ENCODE data around the gene LRRC8C. TPM values are rescaled to one million over a fixed set of nuclear protein-coding genes. Genes with fewer than 3 reads are reported as not detected.

The LRRC8C gene
- total RNA-seq, 1 donor from 2014 or later = 2.3 TPM

DNA sequence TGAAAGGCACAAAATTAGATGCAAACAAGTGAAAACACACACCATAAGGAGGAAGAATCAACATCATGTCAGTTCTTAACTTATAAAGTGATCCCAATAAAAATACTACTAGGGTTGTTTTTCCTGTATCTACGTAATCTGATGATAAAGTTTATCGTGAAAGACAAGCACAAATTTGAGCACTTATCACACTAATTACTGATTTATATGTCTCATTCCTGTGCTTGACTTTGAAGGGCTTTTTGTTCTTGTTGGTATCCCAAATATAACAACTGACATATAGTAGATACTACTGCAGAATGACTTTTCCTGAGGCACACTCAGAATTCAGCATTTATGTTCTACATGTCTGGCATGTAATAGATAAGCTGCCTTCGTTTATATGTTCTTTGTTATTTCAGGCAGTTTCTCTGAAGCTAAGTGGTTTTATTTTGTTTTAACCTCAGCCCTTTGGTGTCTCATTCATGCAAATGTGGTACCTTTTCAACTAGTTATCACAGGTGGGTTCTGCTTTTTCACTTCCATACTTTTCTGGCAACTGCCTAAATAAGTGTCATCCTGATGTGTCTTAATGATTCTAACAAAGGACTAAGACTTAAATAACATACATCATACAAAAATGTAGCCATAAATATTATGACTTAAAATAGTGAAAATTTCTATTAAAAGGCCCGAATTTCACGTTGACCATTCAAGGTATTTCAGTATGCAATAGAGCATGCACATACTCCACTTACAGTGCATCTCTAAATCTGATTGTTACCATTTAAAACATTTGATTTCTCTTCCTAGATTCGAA, 73.2 kb downstream of the LRRC8C start:
- no peaks in the 10 kb centered on the region for H3K27me3 ChIP-seq (ENCODE audit: insufficient read depth, low read length)
- H3K4me3 Mint-ChIP-seq (ENCODE audit: unreplicated experiment) = no peak overlapping the region
- TF ChIP-seq EZH2 (IDR thresholded peaks at IDR 0.05; ENCODE audit: insufficient read depth, low read length) = no peak
- TF ChIP-seq, protein P1, sequence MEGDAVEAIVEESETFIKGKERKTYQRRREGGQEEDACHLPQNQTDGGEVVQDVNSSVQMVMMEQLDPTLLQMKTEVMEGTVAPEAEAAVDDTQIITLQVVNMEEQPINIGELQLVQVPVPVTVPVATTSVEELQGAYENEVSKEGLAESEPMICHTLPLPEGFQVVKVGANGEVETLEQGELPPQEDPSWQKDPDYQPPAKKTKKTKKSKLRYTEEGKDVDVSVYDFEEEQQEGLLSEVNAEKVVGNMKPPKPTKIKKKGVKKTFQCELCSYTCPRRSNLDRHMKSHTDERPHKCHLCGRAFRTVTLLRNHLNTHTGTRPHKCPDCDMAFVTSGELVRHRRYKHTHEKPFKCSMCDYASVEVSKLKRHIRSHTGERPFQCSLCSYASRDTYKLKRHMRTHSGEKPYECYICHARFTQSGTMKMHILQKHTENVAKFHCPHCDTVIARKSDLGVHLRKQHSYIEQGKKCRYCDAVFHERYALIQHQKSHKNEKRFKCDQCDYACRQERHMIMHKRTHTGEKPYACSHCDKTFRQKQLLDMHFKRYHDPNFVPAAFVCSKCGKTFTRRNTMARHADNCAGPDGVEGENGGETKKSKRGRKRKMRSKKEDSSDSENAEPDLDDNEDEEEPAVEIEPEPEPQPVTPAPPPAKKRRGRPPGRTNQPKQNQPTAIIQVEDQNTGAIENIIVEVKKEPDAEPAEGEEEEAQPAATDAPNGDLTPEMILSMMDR (IDR thresholded peaks at IDR 0.05; ENCODE audit: insufficient read depth, low read depth, low read length) = no peak
- no peaks in the 10 kb centered on the region for H3K27me3 Mint-ChIP-seq (ENCODE audit: low read depth, unreplicated experiment)
- no peak overlapping the region for H3K27ac ChIP-seq (ENCODE audit: low read depth, low read length)
- FAIRE-seq (no peak), DNase-seq (ENCODE audit: low read depth) (no peak)
- H2AFZ ChIP-seq (ENCODE audit: low read depth, low read length) = no peak overlapping the region
- H3K79me2 ChIP-seq (ENCODE audit: insufficient read depth, low read length) = no peaks in the 10 kb centered on the region
- no peaks in the 10 kb centered on the region for H3K9me3 ChIP-seq (ENCODE audit: insufficient read depth, low read depth, low read length)
- H3K36me3 Mint-ChIP-seq (ENCODE audit: low read depth, unreplicated experiment) = no peaks in the 10 kb centered on the region
- peaks cover 30% of the 10 kb centered on the region for H3K4me1 Mint-ChIP-seq (ENCODE audit: low read depth, unreplicated experiment)
- H3K4me2 ChIP-seq (ENCODE audit: low read length) = no peak overlapping the region
- H3K27ac Mint-ChIP-seq (ENCODE audit: unreplicated experiment) = no peak overlapping the region
- peaks cover 4% of the 10 kb centered on the region for H3K9me3 Mint-ChIP-seq (ENCODE audit: unreplicated experiment)
- H3K36me3 ChIP-seq (ENCODE audit: insufficient read depth, low read length) = no peaks in the 10 kb centered on the region
- no peak overlapping the region for H3K9ac ChIP-seq (ENCODE audit: low read length)
- H4K20me1 ChIP-seq (ENCODE audit: insufficient read depth, low read length) = no peaks in the 10 kb centered on the region
- H3K4me1 ChIP-seq (ENCODE audit: insufficient read depth, low read length) = peaks cover 8% of the 10 kb centered on the region
- no peak overlapping the region for H3K4me3 ChIP-seq (ENCODE audit: insufficient read depth, low read depth, low read length)

DNA sequence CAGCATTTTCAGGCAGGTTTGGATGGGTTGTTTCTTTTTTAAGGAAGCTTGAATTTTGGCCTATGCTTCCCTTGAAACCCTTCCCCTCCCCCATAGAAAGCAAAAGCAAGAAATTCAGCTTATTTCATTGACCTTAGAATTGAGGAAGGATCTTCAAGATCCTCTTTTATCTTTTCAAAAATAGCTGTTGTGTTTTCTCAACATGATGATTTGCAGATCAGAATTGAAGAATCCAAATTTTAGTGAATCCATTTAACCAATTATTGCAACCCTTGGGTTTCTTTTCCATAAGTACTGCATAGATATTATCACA, 73.7 kb downstream of the LRRC8C start:
- Histone ChIP-seq H3K36me3 (ENCODE audit: insufficient read depth, low read length) (no peaks in the 10 kb centered on the region), H3K4me3 (ENCODE audit: insufficient read depth, low read depth, low read length) (no peak overlapping the region), H3K79me2 (ENCODE audit: insufficient read depth, low read length) (no peaks in the 10 kb centered on the region), H3K9me3 (ENCODE audit: insufficient read depth, low read depth, low read length) (no peaks in the 10 kb centered on the region), H3K4me1 (ENCODE audit: insufficient read depth, low read length) (peaks cover 8% of the 10 kb centered on the region), H3K9ac (ENCODE audit: low read length) (no peak overlapping the region), H4K20me1 (ENCODE audit: insufficient read depth, low read length) (no peaks in the 10 kb centered on the region), H3K27me3 (ENCODE audit: insufficient read depth, low read length) (no peaks in the 10 kb centered on the region), H3K4me2 (ENCODE audit: low read length) (no peak overlapping the region), H3K27ac (ENCODE audit: low read depth, low read length) (no peak overlapping the region), H2AFZ (ENCODE audit: low read depth, low read length) (no peak overlapping the region)
- Mint-ChIP-seq H3K36me3 (ENCODE audit: low read depth, unreplicated experiment) (no peaks in the 10 kb centered on the region), H3K4me1 (ENCODE audit: low read depth, unreplicated experiment) (peaks cover 30% of the 10 kb centered on the region), H3K27me3 (ENCODE audit: low read depth, unreplicated experiment) (no peaks in the 10 kb centered on the region), H3K4me3 (ENCODE audit: unreplicated experiment) (no peak overlapping the region), H3K9me3 (ENCODE audit: unreplicated experiment) (peaks cover 4% of the 10 kb centered on the region), H3K27ac (ENCODE audit: unreplicated experiment) (no peak overlapping the region)
- DNase-seq (ENCODE audit: low read depth) = no peak
- FAIRE-seq = no peak
- no peak for TF ChIP-seq EZH2 (IDR thresholded peaks at IDR 0.05; ENCODE audit: insufficient read depth, low read length)
- TF ChIP-seq, protein P1 (IDR thresholded peaks at IDR 0.05; ENCODE audit: insufficient read depth, low read depth, low read length) = no peak

GRCh38 chr1:89708751-89709375, 75.9 kb downstream of the LRRC8C start:
- H3K79me2 ChIP-seq (ENCODE audit: insufficient read depth, low read length) = no peaks in the 10 kb centered on the region
- H3K4me2 ChIP-seq (ENCODE audit: low read length) = peak overlapping the region; percentile 74
- FAIRE-seq (no peak), DNase-seq (ENCODE audit: low read depth) (peak; percentile 43)
- no peaks in the 10 kb centered on the region for H4K20me1 ChIP-seq (ENCODE audit: insufficient read depth, low read length)
- H3K27me3 ChIP-seq (ENCODE audit: insufficient read depth, low read length) = no peaks in the 10 kb centered on the region
- no peak for TF ChIP-seq EZH2 (IDR thresholded peaks at IDR 0.05; ENCODE audit: insufficient read depth, low read length)
- TF ChIP-seq, protein P1 (IDR thresholded peaks at IDR 0.05; ENCODE audit: insufficient read depth, low read depth, low read length) = no peak
- peak overlapping the region; percentile 7 for H3K4me3 ChIP-seq (ENCODE audit: insufficient read depth, low read depth, low read length)
- Mint-ChIP-seq H3K36me3 (ENCODE audit: low read depth, unreplicated experiment) (no peaks in the 10 kb centered on the region), H3K4me3 (ENCODE audit: unreplicated experiment) (no peak overlapping the region), H3K27ac (ENCODE audit: unreplicated experiment) (peak overlapping the region; percentile 93), H3K27me3 (ENCODE audit: low read depth, unreplicated experiment) (no peaks in the 10 kb centered on the region), H3K9me3 (ENCODE audit: unreplicated experiment) (peaks cover 7% of the 10 kb centered on the region), H3K4me1 (ENCODE audit: low read depth, unreplicated experiment) (peaks cover 29% of the 10 kb centered on the region)
- H3K27ac ChIP-seq (ENCODE audit: low read depth, low read length) = peak overlapping the region; percentile 32
- H3K4me1 ChIP-seq (ENCODE audit: insufficient read depth, low read length) = peaks cover 8% of the 10 kb centered on the region
- H3K9me3 ChIP-seq (ENCODE audit: insufficient read depth, low read depth, low read length) = no peaks in the 10 kb centered on the region
- H3K36me3 ChIP-seq (ENCODE audit: insufficient read depth, low read length) = peaks cover 10% of the 10 kb centered on the region
- peak overlapping the region; percentile 12 for H2AFZ ChIP-seq (ENCODE audit: low read depth, low read length)
- peak overlapping the region; percentile 9 for H3K9ac ChIP-seq (ENCODE audit: low read length)

All from astrocyte (in vitro differentiated cells and primary cell).